GM21447 (cell line): ENCODE data around the gene NPM3.

Source experiments
- ATAC-seq: cut with Tn5 transposase; IDR thresholded peaks from one replicate; pipeline ENCODE4 v1.9.1; 2021; ENCODE audit not compliant: unreplicated experiment

The NPM3 gene

DNA sequence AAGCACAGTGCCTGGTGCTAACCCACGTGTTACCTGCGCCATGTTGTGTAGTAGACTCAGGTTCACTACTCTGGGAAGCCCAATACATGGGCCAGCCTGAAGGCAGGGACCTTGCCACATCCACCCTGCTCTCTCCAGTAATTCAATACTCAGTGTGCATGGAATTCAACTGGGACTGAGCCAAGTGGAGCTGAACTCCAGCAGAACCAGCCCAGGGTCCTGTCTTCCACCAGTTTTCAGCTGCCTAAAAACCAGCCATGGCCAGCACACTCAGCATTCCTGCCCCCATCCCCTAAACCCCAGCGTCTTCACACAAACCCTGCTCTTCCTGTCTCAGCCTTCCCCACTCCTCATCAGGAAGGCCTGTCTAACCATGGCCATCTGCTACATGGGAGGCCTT is 22.7 kb downstream of the NPM3 start:
- ATAC-seq, result no peak

DNA sequence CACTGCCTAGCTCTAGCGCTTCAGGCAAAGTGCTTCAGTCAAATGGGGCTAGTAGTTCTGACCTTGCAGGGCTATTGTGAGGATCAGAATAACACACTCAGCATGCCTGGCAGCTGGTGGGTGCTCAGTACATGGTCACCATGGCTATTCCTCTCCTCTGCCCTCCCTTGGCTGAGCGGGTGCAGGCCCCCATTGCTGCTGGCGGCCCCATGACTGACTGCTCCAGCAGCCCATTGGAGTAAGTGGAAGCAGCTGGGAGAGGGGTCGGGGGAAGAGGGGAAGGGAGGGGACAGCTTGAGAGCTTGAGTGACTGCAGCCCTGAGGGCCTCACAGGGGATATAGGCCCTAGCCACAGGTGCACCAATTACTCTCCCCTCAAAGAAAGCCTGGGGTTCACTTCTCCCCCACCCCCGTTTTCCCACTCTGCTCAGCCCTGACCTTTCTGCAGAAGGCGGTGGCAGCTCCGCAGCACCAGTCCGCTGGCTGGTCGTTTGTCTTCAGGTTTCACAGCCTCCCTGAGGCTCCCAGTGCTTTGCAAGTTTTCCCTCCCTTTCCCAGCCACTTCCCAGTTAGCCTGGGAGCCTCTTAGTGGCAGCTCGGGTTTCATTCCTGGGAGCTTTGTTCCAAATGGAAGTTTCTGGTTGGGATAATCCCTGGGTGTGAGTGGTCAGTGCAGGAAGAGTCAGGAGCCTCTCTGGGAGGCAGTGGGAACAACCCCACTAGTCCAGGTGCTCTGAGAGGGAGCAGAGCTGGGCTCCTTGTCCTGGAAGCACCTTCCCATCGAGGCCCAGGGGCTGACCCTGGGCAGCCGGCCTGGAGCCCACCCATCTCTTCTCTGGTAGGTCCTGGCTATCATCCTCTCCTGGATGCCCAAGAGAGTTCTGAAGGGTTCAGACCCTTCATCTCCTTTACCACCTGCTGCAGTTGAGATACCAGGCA is 23.7 kb downstream of the NPM3 start:
- no peak for ATAC-seq

DNA sequence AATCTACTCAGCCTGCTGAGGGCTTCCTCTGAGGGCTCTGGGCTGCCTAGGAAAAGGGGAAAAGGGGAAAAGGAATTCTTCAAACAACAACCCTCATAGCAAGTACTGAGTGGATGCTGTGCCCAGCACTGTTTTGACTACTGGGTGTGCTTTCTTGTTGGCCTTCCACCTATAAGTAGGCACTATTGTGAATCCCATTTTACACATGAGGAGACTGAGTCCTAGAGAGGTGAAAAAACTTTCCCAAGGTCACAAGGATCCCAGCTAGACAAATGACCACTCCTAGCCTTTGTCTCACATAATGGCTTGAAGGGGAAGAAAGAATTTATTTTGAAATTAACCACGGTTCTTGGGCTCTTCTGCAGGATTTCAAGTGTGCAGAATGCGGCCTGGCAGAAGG is 24.4 kb downstream of the NPM3 start:
- no peak for ATAC-seq

DNA sequence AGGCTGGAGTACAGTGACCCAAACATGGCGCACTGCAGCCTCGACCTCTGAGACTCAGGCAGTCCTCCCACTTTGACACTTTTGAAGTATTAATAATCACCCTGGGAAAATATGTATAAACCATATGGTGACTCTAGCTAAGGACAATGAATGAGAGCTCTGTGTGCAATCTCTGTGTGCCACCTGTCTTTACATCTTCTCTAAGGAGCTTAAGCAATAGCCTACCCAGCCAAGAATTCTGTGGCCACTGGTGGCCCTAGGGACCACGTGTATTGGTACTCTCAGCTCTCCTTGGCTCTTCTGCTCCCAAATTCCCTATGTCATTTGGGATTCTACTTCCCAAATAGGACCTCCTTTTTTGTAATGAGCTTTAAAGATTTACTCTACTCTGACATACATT is 31.0 kb downstream of the NPM3 start:
- ATAC-seq, result no peak

DNA sequence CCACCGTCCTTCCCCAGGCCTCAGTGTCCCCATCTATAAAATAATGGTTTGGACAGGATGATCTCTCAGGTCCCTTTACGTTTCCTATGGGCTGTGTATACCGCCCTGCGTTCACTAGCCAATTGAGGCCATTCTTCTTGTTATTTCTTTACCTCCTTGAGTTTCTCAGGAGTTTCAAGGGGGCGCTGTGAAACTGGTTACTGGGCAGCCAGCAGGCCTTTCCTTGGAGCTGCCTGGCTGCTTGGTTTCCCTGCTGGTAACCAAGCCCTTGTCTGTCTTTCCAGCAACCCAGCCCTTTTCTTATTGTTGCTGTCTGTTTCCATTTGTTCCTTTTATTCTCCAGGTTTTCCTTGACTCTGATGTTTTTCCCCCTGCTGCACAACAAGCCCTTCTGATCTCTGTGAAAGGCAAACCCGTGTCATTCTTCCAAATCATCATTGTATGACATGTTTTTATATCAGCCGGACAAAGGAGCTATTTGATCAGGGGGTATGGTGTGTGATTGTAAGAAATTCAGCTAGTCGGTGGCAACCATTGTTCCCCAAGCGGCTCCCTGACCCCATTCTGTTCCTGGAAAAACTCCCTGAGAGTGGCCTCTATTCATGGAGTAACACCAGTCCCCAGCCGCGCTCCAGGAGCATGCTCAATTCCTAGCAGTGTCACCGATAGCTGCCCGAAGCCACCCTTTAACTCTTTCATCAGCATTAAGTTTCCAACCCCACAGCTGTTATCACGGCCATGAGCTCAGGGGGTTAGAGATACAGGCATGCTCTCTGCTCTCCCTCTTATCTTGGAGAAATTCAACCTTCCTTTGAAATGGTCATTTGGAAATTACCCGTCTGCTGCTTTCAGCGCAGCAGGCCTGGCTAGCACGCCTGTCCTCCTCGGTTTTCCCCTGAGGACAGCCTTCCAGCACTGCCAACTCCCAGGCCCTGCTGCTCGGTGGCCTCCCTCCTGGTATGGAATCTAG is 33.9 kb downstream of the NPM3 start:
- ATAC-seq, result no peak

DNA sequence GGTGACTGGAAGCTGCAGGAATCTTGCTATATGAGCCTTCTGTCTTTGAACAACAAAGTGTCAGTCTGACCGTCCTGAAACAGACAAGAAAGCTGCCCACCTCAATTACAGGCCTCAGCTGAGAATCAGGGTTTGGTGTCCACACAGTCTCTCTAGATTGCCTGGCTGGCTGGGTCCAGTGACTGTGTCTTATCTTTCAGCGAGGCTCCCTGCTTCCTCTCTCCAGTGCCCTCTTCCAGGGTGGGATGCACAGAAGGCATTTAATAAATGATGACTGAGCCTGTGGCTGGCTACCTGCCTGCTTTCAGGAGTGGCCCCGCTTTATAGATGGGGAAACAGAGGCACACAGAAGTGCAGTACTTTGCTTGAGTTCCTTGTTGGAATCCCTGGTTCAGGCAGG is 34.8 kb downstream of the NPM3 start:
- ATAC-seq, result no peak

DNA sequence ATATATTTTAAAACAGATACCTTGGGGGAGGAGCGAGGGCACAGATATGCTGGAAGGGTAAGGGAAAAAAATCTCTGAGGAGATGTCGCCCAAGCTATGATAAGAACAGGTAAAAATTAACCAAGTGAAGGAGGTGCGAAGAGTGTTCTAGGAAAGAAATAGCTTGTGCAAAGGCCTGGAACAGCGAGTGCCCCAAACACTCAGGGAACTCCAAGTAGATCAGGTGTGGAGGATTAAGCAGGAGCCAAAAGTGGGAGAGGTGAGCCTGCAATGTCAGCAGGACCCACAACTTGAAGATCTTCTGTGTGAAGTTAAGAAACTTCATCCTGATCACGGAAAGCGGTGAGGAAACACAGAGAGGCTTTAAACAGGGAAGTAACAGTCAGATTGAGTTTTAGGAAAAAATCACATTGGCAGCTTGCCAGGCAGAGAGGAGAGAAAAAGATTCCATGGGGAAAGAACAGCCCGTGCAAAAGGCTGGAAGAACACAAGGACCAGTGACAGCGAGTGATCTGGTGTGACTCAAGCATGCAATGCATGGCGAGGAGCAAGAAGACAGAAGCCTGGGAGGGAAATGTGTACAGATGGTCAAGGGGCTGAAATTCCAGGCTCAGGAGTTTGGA is 38.1 kb downstream of the NPM3 start:
- ATAC-seq, result no peak

DNA sequence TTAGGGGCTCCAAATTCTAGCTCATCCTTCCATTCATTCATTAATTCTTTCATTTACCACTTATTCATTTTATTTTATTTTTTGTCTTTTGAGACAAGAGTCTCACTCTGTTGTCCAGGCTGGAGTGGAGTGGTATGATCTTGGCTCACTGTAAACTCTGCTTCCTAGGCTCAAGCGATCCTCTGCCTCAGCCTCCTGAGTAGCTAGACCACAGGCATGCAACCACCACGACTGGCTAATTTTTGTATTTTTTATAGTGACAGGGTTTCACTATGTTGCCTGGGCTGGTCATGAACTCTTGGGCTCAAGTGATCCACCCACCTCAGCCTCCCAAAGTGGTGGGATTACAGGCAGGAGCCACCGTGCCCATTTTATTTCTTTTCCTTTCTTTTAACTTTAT is 39.0 kb downstream of the NPM3 start:
- no peak for ATAC-seq

DNA sequence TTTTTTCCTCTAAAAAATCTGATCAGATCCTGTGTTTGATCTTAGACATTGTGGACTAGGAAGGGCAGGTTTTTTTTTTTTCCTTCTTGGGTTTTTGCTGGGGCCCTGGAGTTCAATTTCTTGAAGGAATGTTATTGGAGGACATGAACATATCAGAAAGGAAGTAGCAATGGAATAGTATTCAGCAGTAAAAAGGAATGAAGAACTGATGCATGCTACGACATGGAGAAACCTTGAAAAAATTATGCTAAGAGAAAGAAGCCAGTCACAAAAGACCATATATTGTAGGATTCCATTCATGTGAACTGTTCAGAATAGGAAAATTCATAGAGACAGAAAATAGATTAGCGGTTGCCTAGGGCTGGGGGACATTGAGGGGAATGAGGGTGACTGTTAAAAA is 41.3 kb downstream of the NPM3 start:
- no peak for ATAC-seq

DNA sequence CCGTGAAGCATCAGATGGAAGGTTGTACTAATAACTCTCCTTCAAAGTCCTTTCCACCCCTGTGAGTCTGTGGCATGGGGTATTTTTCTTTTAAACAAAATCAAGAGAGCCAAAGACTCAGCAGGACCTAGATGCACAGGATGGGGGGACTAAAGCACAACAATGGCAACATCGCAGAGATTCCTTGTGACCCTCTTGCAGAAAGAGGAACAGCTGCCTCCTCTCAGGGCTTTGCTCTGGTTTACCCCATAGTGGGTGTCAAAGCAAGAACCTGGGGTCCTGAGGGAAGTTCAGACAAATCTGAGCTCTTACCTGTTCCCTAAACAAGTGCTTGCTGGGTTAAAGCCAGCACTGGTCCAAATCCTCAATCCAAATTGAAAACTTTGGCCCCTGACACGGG is 46.6 kb downstream of the NPM3 start:
- ATAC-seq, result no peak

DNA sequence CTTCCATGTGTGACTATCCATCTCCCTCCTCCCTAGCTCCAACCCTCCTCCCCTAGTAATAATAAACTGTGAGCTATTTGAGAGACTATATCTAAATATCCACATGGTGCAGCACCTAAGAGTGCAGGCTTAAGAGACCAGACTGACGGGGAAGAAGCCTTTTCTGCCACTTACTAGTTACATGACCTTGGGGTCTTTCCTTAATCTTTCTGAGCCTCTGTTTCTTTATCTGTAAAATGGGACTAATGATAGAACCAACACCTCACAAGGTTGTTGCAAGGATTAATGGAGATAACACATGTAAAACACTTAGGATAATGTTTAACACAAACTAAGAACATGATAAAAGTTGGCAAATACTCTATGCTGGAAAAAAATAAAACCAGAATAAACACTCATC is 51.1 kb downstream of the NPM3 start:
- no peak for ATAC-seq
